ENCODE measurements around the gene GLIS2. TPM values are rescaled to one million over a fixed set of nuclear protein-coding genes. Genes with fewer than 3 reads are reported as not detected.
"Not testable (repeated sequence)": the region's sequence is repeated elsewhere in the genome, so short reads cannot be mapped to it uniquely, and the experiment has no call there.

GLIS2 gene
- total RNA-seq, 1 experiment from 2014 or later: 0.71 TPM

DNA sequence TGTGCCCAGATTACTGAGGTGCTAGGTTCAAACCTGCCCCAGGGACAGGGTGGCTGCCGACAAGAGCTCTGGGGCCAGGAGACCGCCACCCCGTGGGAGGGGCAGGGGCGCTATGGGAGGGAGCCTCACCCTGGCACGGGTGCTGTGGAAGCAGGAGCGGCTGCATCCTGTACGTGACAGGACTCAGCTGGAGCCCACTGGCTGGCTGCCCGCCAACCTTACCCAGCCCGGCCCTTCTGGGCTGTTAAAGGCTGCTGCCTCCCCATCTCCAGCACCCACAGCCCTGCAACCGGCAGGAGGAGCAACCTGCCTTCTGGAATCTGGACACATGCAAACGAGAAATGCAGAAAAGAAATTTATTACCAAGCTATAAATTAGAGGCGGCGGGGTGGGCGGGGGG is 24.0 kb downstream of the GLIS2 start:
- no peak overlapping the region for H3K4me3 ChIP-seq
- H3K36me3 ChIP-seq: peaks cover 55% of the 10 kb centered on the region
- no peak for DNase-seq (ENCODE audit: low read depth in 1 of 2, low spot score in 2 of 2)
- H3K27me3 ChIP-seq (replicated peaks): no peaks in the 10 kb centered on the region
- H3K27ac ChIP-seq: no peak overlapping the region
- no peaks in the 10 kb centered on the region for H3K9me3 ChIP-seq (replicated peaks)
- H3K4me1 ChIP-seq (replicated peaks): no peaks in the 10 kb centered on the region

- no peak overlapping the region for H3K27ac ChIP-seq
- H3K4me3 ChIP-seq: no peak overlapping the region
- no peak for DNase-seq (ENCODE audit: low read depth in 1 of 2, low spot score in 2 of 2)
- no peaks in the 10 kb centered on the region for H3K27me3 ChIP-seq (replicated peaks)
- peaks cover 52% of the 10 kb centered on the region for H3K36me3 ChIP-seq
- H3K9me3 ChIP-seq (replicated peaks): no peaks in the 10 kb centered on the region
- H3K4me1 ChIP-seq (replicated peaks): no peaks in the 10 kb centered on the region
Observed at GRCh38 chr16:4340443-4340842, 24.6 kb downstream of the GLIS2 start.

DNA sequence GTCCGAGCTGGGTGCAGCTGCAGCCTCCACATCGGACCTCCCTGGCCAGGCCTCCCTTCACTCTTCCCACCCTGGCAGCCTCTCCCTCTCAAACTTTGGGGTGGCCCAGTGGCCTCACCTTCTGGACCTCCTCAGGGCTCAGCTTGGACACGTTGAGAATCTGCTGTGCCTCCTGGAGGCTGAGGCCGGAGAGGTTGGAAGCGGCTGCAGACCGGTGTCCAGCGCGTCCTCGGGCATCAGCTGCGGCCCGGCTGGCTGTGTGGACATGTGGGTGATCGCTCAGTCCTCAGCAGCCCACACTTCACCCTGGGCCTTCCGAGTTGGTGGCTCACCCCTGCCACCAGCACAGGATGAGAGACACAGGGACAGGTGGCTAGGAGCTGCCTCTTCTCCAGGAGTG is 25.4 kb downstream of the GLIS2 start:
- no peaks in the 10 kb centered on the region for H3K9me3 ChIP-seq (replicated peaks)
- no peaks in the 10 kb centered on the region for H3K27me3 ChIP-seq (replicated peaks)
- no peak for DNase-seq (ENCODE audit: low read depth in 1 of 2, low spot score in 2 of 2)
- peaks cover 45% of the 10 kb centered on the region for H3K36me3 ChIP-seq
- H3K4me1 ChIP-seq (replicated peaks): no peaks in the 10 kb centered on the region
- H3K4me3 ChIP-seq: no peak overlapping the region
- no peak overlapping the region for H3K27ac ChIP-seq

- H3K27me3 ChIP-seq (replicated peaks): no peaks in the 10 kb centered on the region
- no peaks in the 10 kb centered on the region for H3K9me3 ChIP-seq (replicated peaks)
- no peaks in the 10 kb centered on the region for H3K4me1 ChIP-seq (replicated peaks)
- no peak overlapping the region for H3K4me3 ChIP-seq
- no peak for DNase-seq (ENCODE audit: low read depth in 1 of 2, low spot score in 2 of 2)
- H3K36me3 ChIP-seq: peaks cover 35% of the 10 kb centered on the region
- no peak overlapping the region for H3K27ac ChIP-seq
Observed at GRCh38 chr16:4342866-4343744, 27.2 kb downstream of the GLIS2 start.

GRCh38 chr16:4344300-4344982 is 28.6 kb downstream of the GLIS2 start:
- DNase-seq (ENCODE audit: low read depth in 1 of 2, low spot score in 2 of 2): not testable (repeated sequence)
- H3K36me3 ChIP-seq: peaks cover 24% of the 10 kb centered on the region

DNA sequence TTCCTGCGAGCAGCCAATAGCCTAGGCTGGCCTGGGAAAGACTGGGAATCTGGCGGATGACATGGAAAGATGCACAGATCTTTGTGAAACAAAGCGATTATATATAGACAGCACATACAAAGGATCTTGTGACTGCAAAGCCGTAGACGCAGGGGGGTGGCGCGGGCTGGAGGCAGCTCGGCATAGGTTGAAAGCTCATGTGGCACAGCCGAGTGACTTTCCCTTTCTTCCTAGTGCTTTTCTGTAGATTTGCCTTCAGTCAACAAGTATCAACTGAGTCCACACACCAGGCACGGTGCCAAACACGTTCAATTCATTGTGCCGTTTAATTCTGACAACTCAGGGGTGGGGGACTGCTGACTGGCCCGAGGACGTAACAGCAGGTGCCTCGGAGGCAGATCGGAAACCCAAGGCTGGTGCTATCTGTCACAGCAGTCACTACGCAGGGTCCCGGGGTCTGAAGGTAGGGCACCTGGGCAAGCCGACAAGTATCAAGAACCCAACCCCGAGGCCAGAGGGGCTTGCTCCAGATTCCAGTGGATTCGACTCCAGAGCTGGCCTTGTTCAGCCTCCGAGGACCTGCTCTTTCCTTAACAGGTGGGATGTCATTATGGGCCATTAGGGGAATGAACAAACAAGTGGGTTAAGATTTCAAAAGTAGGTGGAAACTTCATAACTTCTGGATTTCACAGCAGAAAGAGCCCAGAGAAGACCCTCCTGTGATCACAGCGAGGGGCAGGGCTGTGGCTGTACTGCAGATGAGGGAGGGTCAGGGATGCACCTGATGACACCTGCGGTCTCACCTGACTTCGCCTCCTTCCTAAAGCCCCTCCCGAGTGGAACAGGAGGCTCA is 29.3 kb downstream of the GLIS2 start:
- H3K4me1 ChIP-seq (replicated peaks): no peaks in the 10 kb centered on the region
- H3K9me3 ChIP-seq (replicated peaks): no peaks in the 10 kb centered on the region
- H3K27ac ChIP-seq: no peak overlapping the region
- H3K36me3 ChIP-seq: peaks cover 21% of the 10 kb centered on the region
- DNase-seq (ENCODE audit: low read depth in 1 of 2, low spot score in 2 of 2): no peak
- no peaks in the 10 kb centered on the region for H3K27me3 ChIP-seq (replicated peaks)
- no peak overlapping the region for H3K4me3 ChIP-seq

More at GRCh38 chr16:4344300-4344982, 28.6 kb downstream of the GLIS2 start:
- H3K9me3 ChIP-seq (replicated peaks); H3K4me1 ChIP-seq (replicated peaks); H3K27me3 ChIP-seq (replicated peaks); H3K4me3 ChIP-seq; H3K27ac ChIP-seq: not testable (repeated sequence)

- H3K4me3 ChIP-seq: no peak overlapping the region
- H3K27me3 ChIP-seq (replicated peaks): no peaks in the 10 kb centered on the region
- no peak overlapping the region for H3K27ac ChIP-seq
- H3K4me1 ChIP-seq (replicated peaks): no peaks in the 10 kb centered on the region; the same call in 1 of the 2 replicates
- H3K36me3 ChIP-seq: peaks cover 18% of the 10 kb centered on the region
- DNase-seq (ENCODE audit: low read depth in 1 of 2, low spot score in 2 of 2): no peak
- H3K9me3 ChIP-seq (replicated peaks): 0 out of 2 replicates have a peak, but pooled peaks cover 3% of the 10 kb centered on the region
Observed at GRCh38 chr16:4345836-4346781, 30.2 kb downstream of the GLIS2 start.

DNA sequence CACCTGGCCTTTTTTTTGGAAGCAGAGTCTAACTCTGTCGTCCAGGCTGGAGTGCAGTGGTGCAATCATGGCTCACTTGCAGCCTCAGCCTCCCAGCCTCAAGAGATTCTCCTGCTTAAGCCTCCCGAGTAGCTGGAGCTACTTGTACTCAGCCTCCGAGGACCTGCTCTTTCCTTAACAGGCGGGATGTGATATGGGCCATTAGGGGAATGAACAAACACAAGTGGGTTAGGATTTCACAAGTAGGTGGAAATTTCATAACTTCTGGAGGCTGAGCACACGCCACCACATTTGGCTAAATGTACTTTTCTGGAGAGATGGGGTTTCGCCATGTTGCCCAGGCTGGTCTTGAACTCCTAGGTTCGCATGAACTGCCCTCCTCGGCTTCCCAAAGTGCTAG is 31.1 kb downstream of the GLIS2 start:
- 0 out of 2 replicates have a peak, but pooled peaks cover 3% of the 10 kb centered on the region for H3K9me3 ChIP-seq (replicated peaks)
- H3K4me3 ChIP-seq: no peak overlapping the region
- no peak overlapping the region for H3K27ac ChIP-seq
- no peak for DNase-seq (ENCODE audit: low read depth in 1 of 2, low spot score in 2 of 2)
- no peaks in the 10 kb centered on the region for H3K27me3 ChIP-seq (replicated peaks)
- H3K4me1 ChIP-seq (replicated peaks): peaks cover 7% of the 10 kb centered on the region
- peaks cover 16% of the 10 kb centered on the region for H3K36me3 ChIP-seq

DNA sequence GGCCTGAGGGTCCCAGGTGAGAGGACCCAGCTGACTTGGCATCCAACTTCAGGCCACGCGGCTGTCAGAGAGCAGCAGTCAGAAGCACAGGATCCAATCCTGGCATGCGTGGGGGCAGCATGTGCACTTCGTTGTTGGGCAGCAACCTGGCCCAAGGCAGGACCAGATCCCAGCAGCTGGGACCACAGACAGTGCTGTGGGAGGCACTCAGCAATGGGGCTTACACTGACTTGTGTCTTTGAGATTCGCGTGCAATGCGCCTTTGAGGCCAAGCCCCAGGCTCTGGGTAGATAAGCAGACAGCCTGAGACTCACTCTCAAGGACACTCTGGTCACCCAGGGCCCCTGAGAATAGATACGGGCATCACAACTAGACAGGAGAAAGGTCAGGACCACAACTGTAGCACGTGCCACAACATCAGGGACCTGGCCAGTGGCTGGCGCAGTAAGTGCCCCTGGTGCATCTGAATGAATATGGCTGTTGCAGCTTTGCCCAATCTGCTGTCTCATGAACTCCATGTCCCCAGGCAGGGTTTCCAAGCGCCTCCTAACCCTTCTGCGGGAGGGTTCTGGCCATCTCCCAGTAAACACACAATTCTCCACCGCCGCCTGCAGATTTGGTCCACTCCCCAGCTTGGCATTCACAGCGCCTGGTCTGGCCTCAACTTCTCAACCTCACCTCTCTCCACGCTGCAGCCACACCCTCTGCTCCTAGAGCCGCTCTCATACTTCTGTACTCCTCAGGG is 32.1 kb downstream of the GLIS2 start:
- Histone ChIP-seq H3K4me1 (replicated peaks) (peaks cover 7% of the 10 kb centered on the region), H3K9me3 (replicated peaks) (0 out of 2 replicates have a peak, but pooled peaks cover 3% of the 10 kb centered on the region), H3K4me3 (no peak overlapping the region), H3K27ac (no peak overlapping the region), H3K27me3 (replicated peaks) (no peaks in the 10 kb centered on the region), H3K36me3 (peaks cover 16% of the 10 kb centered on the region)
- no peak for DNase-seq (ENCODE audit: low read depth in 1 of 2, low spot score in 2 of 2)

DNA sequence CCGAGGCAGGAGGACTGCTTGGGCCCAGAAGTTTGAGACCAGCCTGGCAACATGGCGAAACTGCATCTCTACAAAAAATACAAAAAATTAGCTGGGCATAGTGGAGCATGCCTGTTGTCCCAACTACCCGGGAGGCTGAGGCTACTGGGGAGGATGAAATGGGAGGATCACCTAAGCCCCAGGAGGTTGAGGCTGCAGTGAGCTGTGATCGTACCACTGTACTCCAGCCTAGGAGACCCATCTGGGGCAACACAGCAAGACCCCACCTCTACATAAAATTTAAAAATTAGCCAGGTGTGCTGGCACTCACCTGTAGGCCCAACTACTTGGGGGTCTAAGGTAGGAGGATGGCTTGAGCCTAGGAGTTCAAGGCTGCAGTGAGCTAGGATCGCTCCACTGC is 33.5 kb downstream of the GLIS2 start:
- no peak overlapping the region for H3K4me3 ChIP-seq
- H3K4me1 ChIP-seq (replicated peaks): peaks cover 7% of the 10 kb centered on the region
- H3K27ac ChIP-seq: no peak overlapping the region
- H3K27me3 ChIP-seq (replicated peaks): no peaks in the 10 kb centered on the region
- H3K9me3 ChIP-seq (replicated peaks): 0 out of 2 replicates have a peak, but pooled peaks cover 3% of the 10 kb centered on the region
- H3K36me3 ChIP-seq: peaks cover 13% of the 10 kb centered on the region
- DNase-seq (ENCODE audit: low read depth in 1 of 2, low spot score in 2 of 2): no peak

- peaks cover 7% of the 10 kb centered on the region for H3K4me1 ChIP-seq (replicated peaks)
- H3K9me3 ChIP-seq (replicated peaks): 0 out of 2 replicates have a peak, but pooled peaks cover 3% of the 10 kb centered on the region
- no peaks in the 10 kb centered on the region for H3K27me3 ChIP-seq (replicated peaks)
- H3K27ac ChIP-seq: peak overlapping the region; percentile 32; the same call in 1 of the 2 replicates
- DNase-seq (ENCODE audit: low read depth in 1 of 2, low spot score in 2 of 2): no peak
- peak overlapping the region; percentile 91 for H3K4me3 ChIP-seq
- peaks cover 13% of the 10 kb centered on the region for H3K36me3 ChIP-seq
Observed at GRCh38 chr16:4350365-4350786, 34.5 kb downstream of the GLIS2 start.
